ENCODE results near the gene ZNF638. TPM values are rescaled to one million over a fixed set of nuclear protein-coding genes. Genes with fewer than 3 reads are reported as not detected.

ZNF638 gene
- total and polyA plus RNA-seq, 2 of the 8 experiments (the other 6 are each of a cell fraction or from before 2014, with no cell fraction given), result 45.3 to 143 TPM

DNA sequence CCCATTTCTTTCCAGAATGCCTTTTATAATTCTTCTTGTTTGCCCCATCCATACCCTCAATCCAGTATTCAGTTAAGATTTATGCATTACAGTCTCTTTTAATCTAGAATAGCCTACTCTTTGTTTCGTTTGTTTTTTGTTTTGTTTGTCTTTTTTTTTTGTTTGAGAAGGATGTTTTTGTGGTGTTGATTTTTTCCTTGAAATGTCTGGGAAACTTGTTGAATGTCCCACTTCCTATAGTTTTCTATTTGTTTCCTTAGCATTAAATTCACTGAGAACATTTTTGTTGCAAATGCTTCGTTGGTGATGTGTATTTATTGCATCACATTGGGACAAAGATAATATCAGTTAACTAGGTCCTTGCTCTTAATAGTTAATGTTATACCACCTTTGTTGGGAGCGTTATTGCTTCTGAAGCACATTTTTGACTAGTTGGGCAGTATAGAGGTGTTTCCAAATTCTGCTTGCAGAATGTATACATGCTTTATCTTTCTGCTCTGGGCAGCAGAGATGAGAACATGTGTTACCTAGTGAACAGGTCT is 28.9 kb downstream of the ZNF638 start:
- Histone ChIP-seq H3K27ac (ENCODE audit: low read depth, low read length) (no peak overlapping the region), H3K79me2 (ENCODE audit: control insufficient read depth in 1 of 2, insufficient read depth in 2 of 2, low read length in 2 of 2) (peaks cover 0 to 64% of the 10 kb centered on the region in 2 experiments; a peak in 2 of 4 replicates), H3K9me3 (ENCODE audit: insufficient read depth in 2 of 2, low read depth in 1 of 2, low read length in 1 of 2) (no peaks in the 10 kb centered on the region), H2BK15ac (ENCODE audit: low read length) (no peak overlapping the region), H4K5ac (ENCODE audit: insufficient read length, low read depth, low read length) (no peak overlapping the region), H3K4me2 (ENCODE audit: insufficient read depth in 1 of 2, low read depth in 2 of 2, low read length in 2 of 2) (no peak overlapping the region), H3K18ac (ENCODE audit: extremely low read depth, low read length) (no peak overlapping the region), H4K91ac (replicated peaks; ENCODE audit: insufficient read length, low read length) (no peak overlapping the region), H3K56ac (replicated peaks; ENCODE audit: insufficient read length, low read depth, low read length) (no peak overlapping the region), H3K9ac (replicated peaks in 1 of 4; ENCODE audit: extremely low read depth in 1 of 4, low read depth in 3 of 4, low read length in 3 of 4) (no peak overlapping the region), H2AFZ (ENCODE audit: low read length) (no peak overlapping the region), H2BK120ac (replicated peaks; ENCODE audit: low read depth, low read length) (no peak overlapping the region), H3K36me3 (ENCODE audit: control insufficient read depth in 2 of 4, insufficient read depth in 4 of 4, low read length in 3 of 4) (peaks cover 5 to 81% (median 36%) of the 10 kb centered on the region in 4 experiments), H3K4me3 (ENCODE audit: extremely low read depth in 1 of 4, insufficient read depth in 2 of 4, low read depth in 3 of 4, low read length in 4 of 4) (no peak overlapping the region), H4K20me1 (replicated peaks in 1 of 2; ENCODE audit: control insufficient read depth in 1 of 2, insufficient read depth in 2 of 2, low read length in 2 of 2) (peaks cover 8 to 17% of the 10 kb centered on the region in 2 experiments), H2BK12ac (ENCODE audit: low read depth, low read length) (no peak overlapping the region), H4K8ac (ENCODE audit: extremely low read depth, insufficient read depth, low read length) (no peak overlapping the region), H3K14ac (ENCODE audit: insufficient read length) (no peak overlapping the region), H2BK20ac (ENCODE audit: low read length) (no peak overlapping the region), H3K23ac (ENCODE audit: insufficient read length) (no peak overlapping the region), H2BK5ac (ENCODE audit: low read depth, low read length) (no peak overlapping the region), H2AK5ac (ENCODE audit: low read depth, low read length) (no peak overlapping the region), H3K27me3 (replicated peaks in 1 of 4; ENCODE audit: control insufficient read depth in 3 of 4, extremely low read depth in 1 of 4, insufficient read depth in 3 of 4, low read length in 3 of 4) (no peaks in the 10 kb centered on the region), H3K4me1 (replicated peaks in 1 of 4; ENCODE audit: control insufficient read depth in 3 of 4, insufficient read depth in 4 of 4, low read length in 3 of 4) (no peaks in the 10 kb centered on the region), H3K79me1 (ENCODE audit: low read depth, low read length) (peaks cover 3% of the 10 kb centered on the region), H3K4ac (replicated peaks; ENCODE audit: insufficient read length, low read depth, low read length) (no peak overlapping the region), H3K23me2 (ENCODE audit: low read depth, low read length) (no peaks in the 10 kb centered on the region)
- TF ChIP-seq GTF2F1 (IDR thresholded peaks at IDR 0.05; ENCODE audit: borderline replicate concordance, low read depth, low read length) (no peak), RAD21 (IDR thresholded peaks at IDR 0.05 in 1 of 2, conservative IDR thresholded peaks at IDR 0.05 in 1 of 2; ENCODE audit: low read depth in 2 of 2, low read length in 2 of 2) (no peak), RBBP5 (IDR thresholded peaks at IDR 0.05; ENCODE audit: borderline replicate concordance, low read depth, low read length) (no peak), POLR2AphosphoS5 (IDR thresholded peaks at IDR 0.05; ENCODE audit: low read depth, low read length) (no peak), SIX5 (IDR thresholded peaks at IDR 0.05; ENCODE audit: low read depth, low read length) (no peak), RXRA (IDR thresholded peaks at IDR 0.05; ENCODE audit: insufficient read depth, low read depth, low read length) (no peak), SIRT6 (IDR thresholded peaks at IDR 0.05; ENCODE audit: low read length) (no peak)
- no peak for DNase-seq (ENCODE audit: low read depth in 1 of 2, low spot score in 2 of 2)
- no peak for FAIRE-seq
- CTCF ChIA-PET (ENCODE audit: partially characterized antibody), result interaction anchor here (1.2 to 1.3 kb wide), 2 partner anchors 28 to 61 kb away, joined by 3 to 9 read pairs; partner anchors contain the start of gene ZNF638
- WGBS, 2 experiments (ENCODE audit: extremely low coverage in 1 of 2, insufficient coverage in 1 of 2, insufficient read length in 1 of 2, insufficient replicate concordance in 2 of 2, low coverage in 1 of 2, low lambda C conversion rate in 2 of 2, missing lambda C conversion rate in 1 of 2), result 82% methylated on average over 3 of the region's 3 CpGs; no CpG with 5 or more reads in 1 of the 2 experiments
- POLR2A ChIA-PET (ENCODE audit: partially characterized antibody), result interaction anchor here (0.9 kb wide), 1 partner anchor 8 kb away, joined by 3 read pairs; no protein-coding TSS in a partner anchor

All from H1 (cell line).